Measurements from ENCODE around the gene F8A3. TPM values are rescaled to one million over a fixed set of nuclear protein-coding genes. Genes with fewer than 3 reads are reported as not detected.

The F8A3 gene
- total and polyA plus RNA-seq, 9 of the 15 experiments (the other 6 are each of a cell fraction or from before 2014, with no cell fraction given) = not detected

GRCh38 chrX:155434906-155435743 is 23.3 kb downstream of the F8A3 start (continued):
- TF ChIP-seq CREB3L1 (IDR thresholded peaks at IDR 0.05; ENCODE audit: borderline replicate concordance, low read depth) = no peak
- TF ChIP-seq ZNF584 (CRISPR knock-in tag; IDR thresholded peaks at IDR 0.05; ENCODE audit: low read depth) = no peak
- no peak for TF ChIP-seq NUFIP1 (IDR thresholded peaks at IDR 0.05; ENCODE audit: partially characterized antibody)
- TF ChIP-seq TCF15 (CRISPR knock-in tag; IDR thresholded peaks at IDR 0.05) = no peak
- TF ChIP-seq SMARCA5 (IDR thresholded peaks at IDR 0.05) = no peak
- TF ChIP-seq XRCC5 (IDR thresholded peaks at IDR 0.05; ENCODE audit: low read depth, low read length) = no peak
- peak; percentile 78 for TF ChIP-seq ATF3 (IDR thresholded peaks at IDR 0.05)
- no peak for TF ChIP-seq ATF3 (CRISPR knock-in tag; conservative IDR thresholded peaks at IDR 0.05)
- no peak for TF ChIP-seq RBM15 (IDR thresholded peaks at IDR 0.05; ENCODE audit: insufficient read depth, low read length)
- no peak for TF ChIP-seq NR0B1 (IDR thresholded peaks at IDR 0.05; ENCODE audit: partially characterized antibody)
- TF ChIP-seq TCF7 (IDR thresholded peaks at IDR 0.05; ENCODE audit: borderline replicate concordance) = no peak
- no peak for TF ChIP-seq ZNF280A (IDR thresholded peaks at IDR 0.05; ENCODE audit: low read depth, partially characterized antibody)
- TF ChIP-seq SMAD1 (IDR thresholded peaks at IDR 0.05; ENCODE audit: low read depth, low read length, partially characterized antibody) = no peak
- no peak for TF ChIP-seq POLR2A (conservative IDR thresholded peaks at IDR 0.05)
- TF ChIP-seq SMC3 (conservative IDR thresholded peaks at IDR 0.05; ENCODE audit: insufficient read depth, low read depth, low read length) = no peak
- TF ChIP-seq FOS (IDR thresholded peaks at IDR 0.05; ENCODE audit: extremely low read depth, insufficient read length) = no peak
- TF ChIP-seq ZNF609 (CRISPR knock-in tag; IDR thresholded peaks at IDR 0.05; ENCODE audit: borderline replicate concordance) = no peak
